NCI-H2107 treated with DMSO at 0.1 percent for 48 hours (cell line): ENCODE results near the gene EXOSC1.
"Not testable (repeated sequence)": the region's sequence is repeated elsewhere in the genome, so short reads cannot be mapped to it uniquely, and the experiment has no call there.

ENCODE experiments used
- DNase-seq: peaks from one replicate; lab custom pipeline; 2025; ENCODE audit not compliant: unreplicated experiment; lab: John Stamatoyannopoulos, UW

The EXOSC1 gene, protein sequence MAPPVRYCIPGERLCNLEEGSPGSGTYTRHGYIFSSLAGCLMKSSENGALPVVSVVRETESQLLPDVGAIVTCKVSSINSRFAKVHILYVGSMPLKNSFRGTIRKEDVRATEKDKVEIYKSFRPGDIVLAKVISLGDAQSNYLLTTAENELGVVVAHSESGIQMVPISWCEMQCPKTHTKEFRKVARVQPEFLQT

DNA sequence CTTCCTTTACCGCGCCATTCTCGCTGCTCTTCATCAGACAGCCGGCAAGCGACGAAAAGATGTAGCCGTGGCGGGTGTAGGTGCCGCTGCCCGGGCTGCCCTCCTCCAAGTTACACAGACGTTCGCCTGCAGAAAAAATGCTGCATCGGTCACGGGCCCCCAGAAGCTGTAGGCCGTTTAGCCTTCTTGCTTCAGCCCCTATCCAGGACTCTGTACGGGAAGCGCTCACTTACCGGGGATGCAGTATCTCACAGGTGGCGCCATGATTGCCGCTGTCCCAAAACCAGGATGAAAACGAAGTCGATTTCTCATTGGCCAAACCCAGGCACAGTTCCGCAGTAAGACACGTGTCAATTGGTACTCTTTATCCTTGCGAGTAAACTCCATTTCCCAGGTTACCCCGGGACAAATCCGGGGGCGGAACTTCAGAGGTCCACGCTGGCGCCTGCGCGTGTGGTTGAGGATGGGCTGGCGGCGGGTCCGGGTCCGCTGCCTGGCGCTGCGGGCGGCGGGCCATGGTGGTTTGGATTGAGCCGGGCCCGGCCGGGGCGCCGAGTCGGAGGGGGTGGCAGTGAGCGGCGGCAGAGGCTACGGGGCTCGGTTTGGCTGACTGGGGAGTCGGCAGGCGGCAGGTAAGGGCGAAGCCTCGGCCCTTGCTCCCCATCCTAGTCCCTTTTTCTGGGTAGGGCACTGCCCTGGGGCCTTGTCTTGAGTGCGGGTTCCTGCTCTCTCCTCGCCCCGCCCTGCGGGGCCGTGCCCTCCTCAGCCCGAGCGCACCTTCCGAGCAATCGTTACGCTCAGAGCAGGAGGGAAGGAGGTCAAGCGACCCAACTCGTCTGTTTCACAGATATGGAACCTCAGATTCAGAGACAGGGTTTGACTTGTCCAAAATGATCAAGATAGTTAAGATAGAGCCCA, at the start of gene EXOSC1, which contains the start of gene ZDHHC16:
EXOSC1 (minus strand) TSS at position 285 of the 918 bp plus-strand sequence; CDS start at position 264, 21 bp downstream.
ZDHHC16 (plus strand) TSS at position 454 of the 918 bp plus-strand sequence. CDS start 5,501 bp downstream, outside the sequence.
- DNase-seq, result peak; percentile 87

DNA sequence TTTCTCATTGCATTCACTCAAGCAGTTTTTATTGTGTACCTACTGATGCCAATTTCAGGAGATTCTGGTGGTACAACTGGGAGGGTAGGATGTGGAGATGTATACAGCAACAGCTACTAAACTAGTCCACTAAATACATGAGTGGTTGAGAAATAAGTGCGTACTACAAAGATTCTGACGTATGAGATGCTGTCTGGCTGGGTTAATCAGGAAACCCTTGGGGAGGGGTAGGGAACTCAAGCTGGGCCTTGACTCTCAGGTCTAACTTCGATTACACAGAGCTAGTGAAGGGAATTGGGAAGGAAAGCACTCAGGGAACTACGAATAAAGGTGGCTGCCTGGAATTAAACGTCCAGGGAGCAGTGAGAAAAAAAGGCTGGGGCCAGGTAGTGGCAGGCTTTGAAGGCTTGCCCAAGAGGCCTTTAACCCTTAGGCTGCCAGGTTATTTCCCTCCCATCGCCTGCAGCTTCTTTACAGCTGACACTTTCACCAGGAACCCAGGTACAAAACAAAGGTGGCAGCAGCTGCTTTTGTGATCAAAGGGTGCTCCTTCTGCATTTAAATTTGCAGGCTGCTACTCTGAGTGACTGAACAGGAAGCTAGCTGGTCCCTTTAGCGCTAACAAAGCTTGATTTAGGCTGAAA, 49.2 kb upstream of the EXOSC1 start:
- peak; percentile 4 for DNase-seq

DNA sequence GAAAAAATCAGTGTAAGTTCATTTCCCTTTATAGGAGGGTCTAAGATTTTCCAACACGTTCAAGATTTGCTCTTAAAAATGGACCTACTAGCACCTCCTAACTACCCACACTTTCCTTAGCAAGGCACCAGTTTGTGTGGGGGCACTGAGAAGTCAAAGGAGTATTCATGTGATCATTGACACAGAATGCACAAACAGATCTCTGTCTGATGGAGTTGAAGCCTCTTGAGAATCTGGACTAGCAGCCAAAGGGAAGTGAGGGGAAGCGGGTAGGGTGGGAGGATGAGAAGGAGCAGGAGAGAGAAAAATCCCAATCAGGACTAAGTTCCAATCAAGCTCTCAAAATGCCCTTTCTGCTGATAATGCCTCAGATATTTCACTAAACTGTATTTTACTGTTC, 48.3 kb upstream of the EXOSC1 start:
- no peak for DNase-seq

DNA sequence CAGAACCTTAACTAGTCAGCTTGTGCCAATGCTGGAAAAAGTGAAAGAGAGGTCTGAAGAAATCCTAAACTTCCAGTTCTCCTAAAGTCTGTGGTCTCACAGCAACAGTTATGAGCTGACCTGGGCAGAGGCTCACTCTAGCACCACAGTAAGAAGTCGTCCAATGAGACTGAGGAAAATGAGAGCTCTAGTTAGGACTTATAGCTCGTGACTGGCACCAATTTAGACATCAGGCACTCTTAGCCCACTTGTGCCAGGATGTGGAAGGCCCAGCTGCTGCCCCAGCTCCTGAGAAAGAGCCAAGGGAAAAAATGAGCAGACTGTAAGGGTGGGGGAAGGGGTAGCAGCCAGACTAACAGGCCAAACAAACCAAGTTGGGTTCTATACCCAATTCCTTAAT, 44.8 kb upstream of the EXOSC1 start:
- no peak for DNase-seq

DNA sequence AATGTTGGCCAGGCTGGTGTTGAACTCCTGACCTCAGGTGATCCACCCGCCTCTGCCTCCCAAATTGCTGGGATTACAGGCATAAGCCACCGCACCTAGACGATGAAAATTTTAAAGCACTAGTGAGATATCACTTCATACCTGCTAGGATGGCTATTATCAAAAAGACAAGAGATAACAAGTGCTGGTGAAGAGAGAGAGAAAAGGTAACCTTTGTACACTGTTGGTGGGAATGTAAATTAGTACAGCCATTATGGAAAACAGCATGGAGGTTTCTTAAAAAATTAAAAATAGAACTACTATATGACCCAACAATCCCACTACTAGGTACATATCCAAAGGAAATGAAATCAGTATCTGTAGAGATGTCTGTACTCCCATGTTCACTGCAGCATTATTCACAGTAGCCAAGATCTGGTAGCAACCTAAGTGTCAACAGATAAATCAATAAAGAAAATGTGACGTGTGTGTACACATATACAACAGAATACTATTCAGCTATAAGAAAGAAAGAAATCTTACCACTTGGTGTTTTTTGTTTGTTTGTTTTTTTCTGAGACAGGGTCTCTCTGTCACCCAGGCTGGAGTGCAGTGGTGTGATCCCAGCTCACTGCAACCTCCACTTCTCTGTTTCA, 40.0 kb upstream of the EXOSC1 start:
- DNase-seq, result no peak

DNA sequence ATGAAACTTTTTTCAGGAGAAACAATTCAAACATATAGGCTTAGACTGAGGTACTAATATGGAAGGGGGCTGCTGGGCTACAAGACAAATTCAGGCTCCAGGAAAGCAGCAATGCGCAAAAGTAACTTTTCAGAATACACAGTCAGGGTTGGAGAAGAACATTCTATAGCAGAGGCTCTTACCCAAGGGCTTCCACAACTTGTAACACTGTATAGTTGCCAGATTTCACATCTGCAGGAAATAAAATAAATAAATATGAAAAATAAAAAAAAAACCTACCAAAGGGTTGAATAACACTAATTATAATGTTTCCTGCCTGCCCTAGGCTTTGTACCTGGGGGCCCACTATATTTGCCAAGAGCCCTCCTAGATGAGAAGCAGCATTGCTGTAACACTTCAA, 38.1 kb upstream of the EXOSC1 start:
- no peak for DNase-seq

DNA sequence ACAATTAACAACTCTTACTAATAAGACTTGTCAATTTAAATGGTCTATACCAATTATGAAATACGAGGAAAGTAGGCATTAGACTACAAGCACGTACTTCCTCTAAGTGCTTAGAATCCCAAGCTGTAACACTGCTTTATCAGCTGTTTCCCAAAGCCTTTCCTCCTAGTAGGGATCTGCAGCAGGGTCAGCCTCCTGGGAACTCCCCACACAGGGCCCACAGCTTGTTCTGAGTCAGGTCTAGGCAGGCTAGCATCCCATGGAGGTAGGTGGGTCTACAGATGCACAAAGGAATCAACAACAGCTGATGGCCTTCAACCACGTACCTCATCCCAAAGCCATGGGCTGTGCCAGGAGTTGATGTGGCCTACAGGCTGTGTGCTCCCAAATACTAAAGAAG, 37.7 kb upstream of the EXOSC1 start:
- DNase-seq, result no peak

DNA sequence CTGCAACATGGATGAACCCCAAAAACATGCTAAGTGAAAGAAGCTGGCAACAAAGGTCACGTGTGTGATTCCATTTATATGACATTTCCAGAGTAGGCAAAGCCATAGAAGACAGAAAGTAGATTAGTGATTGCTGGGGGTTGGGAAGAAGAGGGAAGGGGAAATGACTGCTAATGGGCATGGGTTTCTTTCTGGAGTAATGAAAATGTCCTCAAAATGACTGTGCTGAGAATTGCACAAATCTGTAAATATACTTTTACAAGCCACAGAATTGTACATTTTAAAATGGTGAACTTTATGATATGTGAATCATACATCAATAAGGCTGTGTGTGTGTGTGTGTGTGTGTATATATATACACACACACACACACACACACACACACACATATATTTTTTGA, 36.6 kb upstream of the EXOSC1 start:
- DNase-seq, result no peak

DNA sequence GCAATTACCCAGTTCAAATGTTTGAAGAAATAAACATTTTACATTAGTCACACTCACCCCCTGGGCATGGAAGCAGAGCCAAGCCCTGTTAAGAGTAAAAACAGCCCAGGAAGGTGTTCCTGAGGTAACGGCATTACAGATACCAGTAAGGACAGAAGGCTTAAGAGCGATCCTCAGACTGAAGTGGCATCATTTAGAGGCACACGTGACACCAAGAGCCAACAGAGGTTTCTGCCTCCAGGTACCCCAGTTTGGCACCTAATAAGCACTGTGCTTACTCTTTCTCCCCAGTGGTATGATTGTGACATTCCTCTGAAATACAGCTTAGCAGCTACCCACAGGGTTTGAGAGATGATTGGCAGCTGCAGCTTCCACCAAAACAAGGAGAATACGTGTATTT, 35.3 kb upstream of the EXOSC1 start:
- DNase-seq, result no peak

DNA sequence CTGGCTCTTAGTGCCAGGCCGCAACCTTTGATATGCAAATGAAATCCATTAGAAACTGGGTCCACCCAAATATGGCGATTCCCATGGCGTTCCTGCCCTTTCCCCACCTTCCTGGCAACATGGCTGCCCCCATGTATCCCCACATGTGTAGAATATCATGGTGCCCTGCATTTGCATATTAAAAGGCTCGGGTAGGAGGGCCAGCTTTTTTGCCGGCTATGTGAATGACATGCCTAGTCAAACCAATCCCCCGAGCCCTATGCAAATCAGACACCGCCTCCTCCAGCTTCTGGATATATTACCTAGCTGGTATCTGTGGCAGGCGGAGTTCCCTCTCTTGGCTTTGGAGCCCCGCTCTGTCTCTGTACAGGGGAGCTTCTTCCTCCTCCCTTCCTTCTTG, 34.1 kb upstream of the EXOSC1 start:
- no peak for DNase-seq

DNA sequence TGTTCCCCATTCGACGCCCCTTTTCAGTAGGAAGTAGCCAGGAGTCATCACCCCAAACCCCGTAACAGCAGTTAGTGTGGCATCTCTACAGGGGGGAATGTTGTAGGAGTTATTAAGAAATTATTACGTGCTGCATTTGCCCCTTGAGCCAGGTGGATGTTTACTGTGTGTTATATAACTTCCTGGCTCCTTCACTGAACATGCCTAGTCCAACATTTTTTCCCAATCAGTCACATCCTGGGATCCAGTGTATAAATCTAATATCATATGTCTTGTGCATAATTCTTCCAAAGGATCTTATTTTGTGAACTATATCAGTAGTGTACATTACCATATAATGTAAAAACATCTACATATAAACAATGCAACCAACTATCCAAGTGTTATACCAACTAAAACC, 33.6 kb upstream of the EXOSC1 start:
- not testable (repeated sequence) for DNase-seq

DNA sequence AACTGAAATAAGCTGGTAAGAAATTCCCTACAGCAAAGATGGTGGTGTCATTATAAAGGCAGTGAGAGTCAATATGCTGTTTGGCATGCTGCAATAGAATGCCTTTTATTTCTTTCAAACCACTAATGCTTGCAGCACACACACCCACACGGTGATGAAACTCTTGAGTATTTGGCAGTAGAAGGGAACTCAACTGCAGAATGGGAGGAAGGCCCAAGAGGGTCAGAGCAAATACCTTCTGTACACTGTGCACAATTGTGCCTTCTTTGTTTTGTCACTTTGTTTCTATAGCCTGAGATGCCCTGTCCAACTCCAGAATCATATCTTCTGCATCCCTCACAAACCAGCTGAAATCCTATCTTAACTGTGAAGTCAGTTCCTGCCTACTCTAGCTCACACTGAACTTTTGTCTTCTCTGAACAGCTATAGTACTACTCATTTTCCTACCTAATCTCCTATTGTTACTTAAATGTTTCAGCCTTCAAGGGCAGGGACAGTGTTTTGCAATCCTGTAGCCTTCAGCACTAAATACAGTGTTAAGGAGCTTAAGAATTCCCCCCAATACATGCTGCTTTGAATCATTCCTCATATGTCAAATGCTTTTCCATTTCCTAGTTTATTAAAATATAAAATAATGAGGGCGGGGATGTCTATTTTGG, 30.3 kb upstream of the EXOSC1 start:
- DNase-seq, result no peak

DNA sequence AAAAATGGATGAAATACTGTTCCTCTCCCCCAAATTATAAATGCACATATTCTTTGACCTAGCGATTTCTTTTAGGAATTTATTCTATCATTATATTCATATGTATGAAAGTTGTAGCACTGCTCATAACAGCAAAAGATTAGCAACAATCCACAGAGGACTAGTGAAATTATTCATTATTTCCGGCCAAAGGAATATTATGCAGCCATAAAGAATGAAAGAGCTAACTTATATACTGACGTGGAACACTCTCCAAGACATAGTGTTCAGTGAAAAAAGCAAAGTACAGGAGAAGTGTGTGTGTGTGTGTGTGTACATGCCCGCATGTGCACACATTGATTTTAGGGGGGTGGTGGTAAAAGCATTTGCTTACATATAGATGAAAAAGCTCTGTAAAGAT, 29.1 kb upstream of the EXOSC1 start:
- DNase-seq, result no peak

DNA sequence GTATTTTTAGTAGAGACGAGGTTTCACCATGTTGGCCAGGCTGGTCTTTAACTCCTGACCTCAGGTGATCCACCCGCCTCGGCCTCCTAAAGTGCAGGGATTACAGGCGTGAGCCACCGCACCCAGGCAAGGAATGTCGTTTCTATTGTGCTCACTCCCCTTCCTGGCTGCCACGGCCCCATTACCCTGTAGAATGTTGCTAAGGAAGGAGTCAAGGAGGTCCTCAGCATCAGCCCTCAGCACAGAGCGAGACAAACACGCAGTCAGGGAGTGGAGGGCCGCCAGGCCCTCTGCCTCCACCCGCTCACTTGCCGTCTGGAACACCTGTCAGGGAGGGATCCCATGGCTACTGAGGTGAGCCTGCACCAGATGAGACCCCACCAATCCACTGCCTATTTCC, 23.0 kb upstream of the EXOSC1 start:
- DNase-seq, result not testable (repeated sequence)

DNA sequence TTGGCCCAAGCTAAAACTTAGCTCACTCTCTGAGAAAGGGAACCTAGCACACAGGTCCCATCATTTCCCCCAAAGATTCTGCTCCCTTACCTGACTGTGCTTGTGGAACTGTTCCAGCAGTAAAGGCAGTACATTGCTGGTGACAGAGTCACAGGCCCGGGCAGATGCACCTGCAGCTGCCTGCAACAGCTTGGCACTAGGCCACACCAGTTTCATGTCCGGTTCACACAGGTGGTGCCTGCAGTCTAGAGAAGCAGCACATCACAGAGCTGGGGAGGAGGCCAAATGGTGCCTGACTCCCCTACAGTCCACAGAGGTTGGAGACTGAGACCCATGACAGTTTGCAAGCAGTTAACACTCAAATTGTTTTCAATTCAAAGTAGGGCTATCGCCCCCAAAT, 22.4 kb upstream of the EXOSC1 start:
- peak; percentile 9 for DNase-seq

DNA sequence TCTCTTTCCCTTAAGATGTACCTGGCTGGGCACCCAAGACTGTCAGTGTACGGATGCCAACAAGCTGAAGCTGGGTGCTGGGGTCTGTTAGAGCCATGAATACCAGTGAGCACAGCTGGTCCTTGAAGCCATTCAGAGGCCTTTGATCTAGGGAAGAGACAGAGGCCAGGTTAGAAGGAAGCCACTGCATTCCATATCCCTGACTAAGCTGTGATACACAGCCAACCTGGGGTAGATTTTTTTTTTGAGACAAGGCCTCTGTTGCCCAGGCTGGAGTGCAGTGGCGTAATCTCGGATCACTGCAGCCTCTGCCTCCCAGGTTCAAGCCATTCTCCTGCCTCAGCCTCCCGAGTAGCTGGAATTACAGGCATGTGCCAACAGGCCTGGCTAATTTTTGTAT, 20.9 kb upstream of the EXOSC1 start:
- DNase-seq, result no peak

DNA sequence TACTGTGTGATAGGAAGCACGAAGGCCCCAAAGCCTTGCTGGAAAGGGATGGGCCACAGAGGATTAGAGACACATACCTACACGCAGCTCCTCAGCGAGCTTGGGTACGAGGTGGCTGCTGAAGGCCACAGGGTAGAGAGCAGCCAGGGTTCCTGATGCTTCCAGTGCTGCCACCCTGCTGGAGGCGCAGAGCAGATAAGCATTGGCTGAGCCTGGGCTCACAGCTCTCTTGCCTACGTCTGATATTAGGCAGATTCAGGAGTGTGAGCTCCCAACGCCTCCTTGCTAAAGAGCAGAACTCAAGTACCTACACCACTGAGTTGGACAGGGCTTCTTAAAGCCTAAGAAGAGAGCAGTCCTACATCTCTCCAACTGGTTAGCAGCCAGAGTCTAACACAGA, 20.2 kb upstream of the EXOSC1 start:
- DNase-seq, result no peak

DNA sequence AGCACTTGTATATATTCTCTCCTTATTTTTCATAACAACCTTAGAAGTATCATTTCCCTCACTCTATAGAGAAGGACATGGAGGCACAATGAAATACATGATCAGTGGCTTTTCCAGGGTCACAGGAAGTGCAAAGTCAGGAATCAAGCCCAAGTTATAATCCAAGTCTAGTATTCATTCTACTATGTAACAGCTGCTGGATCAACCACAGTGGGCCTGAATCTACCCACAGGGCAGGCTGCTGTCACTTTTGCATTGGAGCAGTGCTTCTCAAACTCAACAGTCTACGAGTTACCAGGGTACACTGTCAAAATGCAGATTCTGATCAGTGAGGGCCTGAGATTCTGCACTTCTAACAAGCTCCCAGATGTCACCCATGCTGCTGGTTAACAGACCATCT, 18.4 kb upstream of the EXOSC1 start:
- DNase-seq, result no peak

DNA sequence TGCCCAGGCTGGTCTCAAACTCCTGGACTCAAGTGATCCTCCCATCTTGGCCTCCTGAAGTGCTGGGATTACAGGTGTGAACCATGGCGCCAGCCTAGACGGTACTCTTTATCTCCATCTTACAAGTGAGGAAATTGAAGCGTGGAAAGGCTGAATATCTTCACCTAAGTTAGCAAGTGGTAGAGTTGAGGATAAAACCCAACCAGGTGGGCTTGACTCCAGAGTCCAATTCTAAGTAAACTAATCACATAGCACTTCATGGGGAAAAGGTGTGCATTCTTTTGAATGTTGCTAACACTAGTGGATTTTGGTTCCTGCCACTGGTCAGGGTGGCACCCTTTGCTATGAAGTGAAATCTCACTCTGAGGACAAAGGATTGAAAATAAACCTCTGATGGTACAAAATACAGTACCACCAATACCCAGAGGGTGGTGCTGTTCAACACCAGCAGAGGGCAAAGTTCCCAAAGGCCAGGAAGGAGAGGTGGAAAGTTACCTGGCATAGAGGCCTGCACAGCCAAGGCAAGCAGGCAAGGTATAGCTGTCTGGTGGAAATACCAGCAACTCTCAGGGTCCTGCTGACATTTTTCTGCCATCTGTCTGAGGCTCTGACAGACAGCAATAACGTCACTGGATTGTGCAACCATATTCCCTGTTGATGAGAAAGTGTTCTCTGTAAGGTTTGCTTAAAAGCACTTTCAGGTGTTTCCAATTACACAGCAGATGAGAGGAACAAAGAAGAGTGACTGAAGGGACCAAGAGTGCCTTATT, 17.7 kb upstream of the EXOSC1 start:
- peak; percentile 73 for DNase-seq

DNA sequence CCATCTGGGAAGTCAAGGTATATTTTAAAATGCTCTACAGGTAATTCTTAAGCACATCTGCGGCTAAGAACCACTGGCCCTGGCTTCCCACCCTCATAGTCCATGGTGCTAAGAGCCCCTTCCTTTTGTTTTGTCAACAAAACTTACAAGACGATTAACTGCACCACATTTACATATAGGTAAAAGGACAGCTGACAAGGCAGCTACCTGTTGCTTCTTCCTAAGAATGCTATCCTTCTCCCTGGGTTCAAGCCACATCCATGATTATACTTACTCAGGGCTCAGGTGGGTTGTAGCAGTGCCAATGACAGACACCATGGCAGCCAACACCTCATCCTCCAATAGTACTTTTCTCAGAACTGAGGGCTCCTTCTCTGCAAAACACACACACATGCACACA, 16.5 kb upstream of the EXOSC1 start:
- no peak for DNase-seq
